ENCODE results near the gene FOSL2.

DNA sequence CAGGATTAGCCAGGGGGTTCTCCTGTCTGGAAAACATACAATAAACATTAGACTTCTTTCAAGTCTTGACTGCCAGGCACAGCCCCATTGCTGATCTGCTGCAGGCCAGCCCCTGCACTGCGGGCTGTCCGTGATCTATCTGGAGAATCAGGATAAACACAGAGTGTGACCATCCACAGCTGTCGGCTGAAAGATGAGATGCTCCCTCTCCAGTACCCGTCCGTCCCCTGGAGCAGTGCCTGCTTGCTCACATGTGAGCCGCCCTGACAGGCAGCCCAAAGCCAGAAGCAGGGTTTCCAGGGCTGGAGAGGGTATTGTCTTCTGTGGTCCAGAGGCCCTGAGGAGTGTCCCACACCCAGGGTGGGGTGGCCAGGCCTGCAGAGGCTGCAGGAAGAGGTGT is 46.1 kb upstream of the FOSL2 start:
- TF ChIP-seq, protein P1, sequence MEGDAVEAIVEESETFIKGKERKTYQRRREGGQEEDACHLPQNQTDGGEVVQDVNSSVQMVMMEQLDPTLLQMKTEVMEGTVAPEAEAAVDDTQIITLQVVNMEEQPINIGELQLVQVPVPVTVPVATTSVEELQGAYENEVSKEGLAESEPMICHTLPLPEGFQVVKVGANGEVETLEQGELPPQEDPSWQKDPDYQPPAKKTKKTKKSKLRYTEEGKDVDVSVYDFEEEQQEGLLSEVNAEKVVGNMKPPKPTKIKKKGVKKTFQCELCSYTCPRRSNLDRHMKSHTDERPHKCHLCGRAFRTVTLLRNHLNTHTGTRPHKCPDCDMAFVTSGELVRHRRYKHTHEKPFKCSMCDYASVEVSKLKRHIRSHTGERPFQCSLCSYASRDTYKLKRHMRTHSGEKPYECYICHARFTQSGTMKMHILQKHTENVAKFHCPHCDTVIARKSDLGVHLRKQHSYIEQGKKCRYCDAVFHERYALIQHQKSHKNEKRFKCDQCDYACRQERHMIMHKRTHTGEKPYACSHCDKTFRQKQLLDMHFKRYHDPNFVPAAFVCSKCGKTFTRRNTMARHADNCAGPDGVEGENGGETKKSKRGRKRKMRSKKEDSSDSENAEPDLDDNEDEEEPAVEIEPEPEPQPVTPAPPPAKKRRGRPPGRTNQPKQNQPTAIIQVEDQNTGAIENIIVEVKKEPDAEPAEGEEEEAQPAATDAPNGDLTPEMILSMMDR (IDR thresholded peaks at IDR 0.05; ENCODE audit: borderline replicate concordance, extremely low read depth, low read length, poor library complexity, severe bottlenecking) = no peak
- no peak for TF ChIP-seq EZH2 (IDR thresholded peaks at IDR 0.05; ENCODE audit: borderline replicate concordance, low read depth, low read length, severe bottlenecking)
